Hematopoietic multipotent progenitor cell treated with erythropoietin and hydrocortisone succinate and interleukin-3 and kit ligand, for 4 days (in vitro differentiated cells): ENCODE measurements around the gene FAM174B.
"Not testable (repeated sequence)": the region's sequence is repeated elsewhere in the genome, so short reads cannot be mapped to it uniquely, and the experiment has no call there.

Experiments used
- DNase-seq: peaks from one replicate; pipeline ENCODE4 v3.0.0-alpha.2; 2015

Gene FAM174B

DNA sequence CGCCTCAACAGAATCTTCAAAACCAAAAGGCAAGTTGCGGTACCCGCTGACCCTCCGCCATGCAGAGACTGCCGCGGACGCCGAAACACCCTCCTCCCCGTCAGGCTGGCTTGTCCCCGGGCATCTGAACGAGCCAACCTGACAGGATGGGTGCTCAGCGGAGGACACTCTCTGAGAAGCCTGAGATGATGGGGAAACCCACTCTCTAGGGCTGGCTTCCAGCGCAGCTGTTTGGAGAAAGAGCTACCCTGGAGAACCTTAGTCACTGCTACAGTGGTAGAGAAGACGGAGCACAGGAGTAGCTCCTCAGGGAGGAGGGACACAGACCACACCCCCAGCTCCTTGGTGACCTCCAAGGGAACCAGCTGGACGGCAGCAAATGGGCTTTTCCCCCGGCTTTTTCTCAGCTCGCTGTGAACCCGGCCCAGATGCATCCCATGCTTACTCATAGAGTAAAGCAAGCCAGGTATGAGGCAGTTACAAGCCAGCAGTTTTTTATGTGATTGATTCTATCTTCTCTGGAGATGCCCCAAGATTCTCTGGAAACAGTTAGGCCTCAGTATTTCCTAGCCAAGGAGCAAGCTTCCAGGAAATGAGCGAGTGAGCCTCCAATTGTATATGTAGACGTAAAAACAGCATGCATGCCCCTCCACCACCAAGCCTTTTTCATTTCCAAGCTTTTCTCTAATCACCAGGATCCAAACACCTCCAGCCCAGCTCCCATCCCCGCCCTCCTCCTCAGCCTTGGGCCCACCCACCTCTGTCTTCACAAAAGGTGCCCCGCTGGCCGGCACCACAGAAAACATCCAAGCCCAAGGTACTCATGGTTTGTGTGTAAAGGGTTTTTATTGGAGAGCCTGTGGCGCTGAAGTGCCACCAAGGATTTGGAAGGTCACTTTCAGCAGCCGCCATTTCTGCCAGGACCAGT, 38.7 kb downstream of the FAM174B start:
- no peak for DNase-seq

DNA sequence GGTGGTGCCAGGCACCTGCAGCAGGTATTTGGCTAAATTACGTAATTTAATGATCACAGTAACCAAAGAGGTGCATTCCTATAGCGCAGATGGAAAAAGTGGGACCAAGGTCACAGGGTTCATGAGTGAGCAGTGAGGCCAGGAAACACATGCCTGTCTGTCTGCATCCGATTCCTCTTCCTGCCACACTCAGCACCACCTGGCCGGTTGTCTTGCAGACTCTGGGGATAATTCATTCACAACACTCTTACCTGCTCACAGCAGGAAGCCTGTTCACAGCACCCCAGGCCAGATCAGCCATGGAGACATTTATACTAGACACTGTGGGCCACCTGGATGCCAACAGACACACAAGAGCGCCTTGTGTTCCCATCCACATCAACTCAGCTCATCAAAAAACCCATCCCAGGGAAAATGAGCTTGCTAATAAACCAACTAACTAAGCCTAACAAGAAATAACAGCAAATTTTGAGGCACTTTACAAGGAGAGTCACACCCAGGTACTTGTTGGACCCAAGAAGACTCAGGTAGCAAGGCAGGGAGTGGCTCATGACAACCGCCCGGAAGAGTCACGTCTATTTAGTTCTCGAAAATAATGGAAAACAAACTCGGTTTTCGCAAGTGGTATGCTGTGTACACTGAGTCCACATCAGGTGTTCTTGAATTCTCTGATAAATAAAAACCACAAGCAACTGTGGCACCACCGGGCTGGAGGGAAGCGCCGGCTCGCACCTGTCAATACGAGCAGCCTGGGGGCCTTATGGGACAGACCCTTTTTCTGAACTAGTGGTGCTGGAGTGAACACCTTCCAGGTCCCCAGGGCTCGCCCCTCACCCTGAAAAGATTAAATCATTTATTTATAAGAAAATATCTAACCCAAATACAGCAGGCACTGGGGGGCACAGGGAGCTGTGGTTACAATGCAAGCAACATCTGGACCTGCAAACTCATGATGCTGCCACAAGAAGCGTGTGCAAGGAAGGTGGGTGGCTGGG, 40.5 kb downstream of the FAM174B start:
- DNase-seq, result no peak

DNA sequence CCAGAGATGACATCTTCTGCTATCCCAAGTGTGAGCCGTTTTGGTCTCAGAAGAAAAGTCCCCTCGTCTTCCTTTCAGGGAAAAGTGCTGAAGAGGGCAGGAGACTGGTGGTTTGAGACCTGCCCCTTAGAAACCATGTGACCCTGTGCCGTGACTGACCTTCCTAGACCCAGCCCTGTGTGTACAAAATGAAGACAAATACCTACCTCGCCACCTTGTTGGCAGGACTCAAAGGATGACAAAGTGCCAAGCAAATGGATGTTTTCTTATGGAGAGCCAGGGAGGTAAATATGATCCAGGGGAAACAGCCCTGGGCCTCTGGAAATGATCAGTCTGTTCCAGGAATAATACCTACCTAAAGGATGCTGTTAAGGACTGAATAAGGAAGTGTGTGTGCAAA, 41.3 kb downstream of the FAM174B start:
- DNase-seq, result no peak

DNA sequence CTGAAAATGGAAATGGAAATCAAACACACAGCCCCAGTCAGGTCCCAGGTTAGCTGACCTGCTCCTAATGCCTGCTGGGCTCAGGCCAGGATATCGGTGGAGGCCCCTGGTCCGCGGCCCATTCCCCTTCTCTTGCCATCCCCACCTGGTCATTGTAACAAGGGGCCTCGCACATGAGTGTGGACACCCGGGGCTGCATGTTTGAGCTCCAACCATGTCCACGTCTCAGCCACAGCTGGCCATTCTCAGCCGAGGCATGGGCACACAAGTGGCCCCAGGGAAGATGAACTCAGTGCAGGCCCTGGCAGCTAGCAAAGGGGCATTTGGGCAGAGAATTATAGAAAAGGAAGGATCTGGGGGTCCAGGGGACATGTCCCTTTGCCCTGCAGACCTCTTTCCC, 41.7 kb downstream of the FAM174B start:
- DNase-seq, result no peak

DNA sequence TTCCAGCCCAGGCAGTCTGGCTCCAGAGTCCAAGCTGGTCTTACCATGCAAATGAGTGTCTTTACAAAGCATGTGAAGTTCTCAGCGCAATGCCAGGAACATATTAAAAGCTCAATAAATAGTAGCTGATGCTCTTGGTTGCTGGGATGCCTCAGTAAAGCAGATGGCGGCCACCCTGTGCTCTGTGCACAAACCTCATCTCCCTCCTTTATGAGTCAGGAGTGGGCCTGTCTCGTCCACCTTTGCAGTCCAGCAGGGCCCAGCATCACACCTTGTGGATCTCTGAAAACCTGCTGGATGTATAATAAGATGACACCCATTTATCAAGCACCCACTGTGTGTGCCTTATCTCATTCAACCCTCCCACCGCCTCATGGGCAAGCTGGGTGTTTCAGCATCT, 42.7 kb downstream of the FAM174B start:
- no peak for DNase-seq

DNA sequence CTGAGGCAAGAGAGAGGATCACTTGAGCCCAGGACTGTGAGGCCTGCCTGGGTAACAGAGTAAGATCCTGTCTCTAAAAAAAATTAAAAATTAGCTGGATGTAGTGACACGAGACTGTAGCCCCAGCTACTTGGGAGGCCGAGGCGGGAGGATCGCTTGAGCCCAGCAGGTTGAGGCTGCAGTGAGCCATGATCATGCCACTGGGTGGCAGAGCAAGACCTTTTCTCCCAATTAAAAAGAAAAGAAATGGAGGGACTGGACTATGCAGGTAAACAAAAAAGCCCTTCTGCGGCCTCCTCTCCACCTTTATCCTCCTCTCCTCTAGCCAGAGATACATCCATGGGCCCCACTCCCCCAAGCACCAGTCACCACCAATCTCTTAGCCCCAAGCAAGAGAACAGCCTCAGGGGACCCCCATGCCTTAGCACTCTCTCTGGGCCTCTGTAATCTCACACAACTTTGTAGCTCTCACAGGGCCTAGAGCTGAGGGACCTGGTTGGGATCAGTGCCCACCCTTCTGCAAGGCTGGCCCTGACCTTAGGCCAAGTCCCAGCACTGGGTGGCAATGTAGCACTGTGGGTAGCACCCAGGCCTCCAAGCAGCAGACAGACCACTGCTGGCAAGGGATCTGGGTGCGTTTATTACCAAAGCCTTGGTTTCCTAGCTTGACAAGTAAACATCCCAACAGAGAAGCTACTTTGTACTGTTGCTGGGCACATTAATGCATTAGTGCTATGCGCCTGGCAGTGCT, 43.4 kb downstream of the FAM174B start:
- DNase-seq, result peak; percentile 25

DNA sequence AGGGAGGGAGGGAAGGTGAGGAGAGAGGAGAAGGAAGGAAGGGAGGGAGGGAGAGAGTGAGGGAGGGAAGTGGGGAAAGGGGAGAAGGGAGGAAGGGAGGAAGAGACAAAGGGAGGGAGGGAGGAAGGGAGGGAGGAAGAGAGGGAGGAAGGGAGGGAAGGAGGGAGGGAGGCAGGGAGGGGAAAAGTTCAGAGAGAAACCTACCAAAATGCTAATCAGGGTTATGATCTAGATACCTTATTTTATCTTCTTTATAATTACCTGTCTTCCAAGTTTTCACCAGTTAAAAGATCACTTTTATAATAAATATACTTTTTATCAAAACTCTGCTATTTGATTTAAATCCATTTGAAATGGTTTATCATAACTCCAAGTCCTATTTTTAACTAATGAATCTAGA, 44.4 kb downstream of the FAM174B start:
- no peak for DNase-seq

DNA sequence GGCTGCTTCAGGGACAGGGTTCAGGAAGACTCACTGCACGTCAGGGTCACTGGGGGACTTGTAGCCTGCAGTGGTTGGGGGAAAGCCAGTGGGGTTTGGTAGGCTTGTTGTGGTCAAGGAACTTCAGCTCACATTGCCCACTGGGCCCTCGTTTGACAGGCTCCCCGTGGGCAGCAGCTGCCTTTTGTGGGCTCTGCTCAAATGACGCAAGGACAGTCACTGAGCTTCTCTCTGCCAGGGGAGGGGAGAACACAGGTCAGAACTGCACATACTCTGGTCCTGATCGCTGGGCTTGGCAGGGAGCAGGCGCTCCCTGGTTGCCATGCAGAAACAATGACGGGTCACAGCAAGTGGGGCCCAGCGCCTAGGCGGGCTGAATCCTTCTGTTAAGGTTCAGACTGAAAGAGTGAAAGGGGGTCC, 45.5 kb downstream of the FAM174B start:
- DNase-seq, result no peak

DNA sequence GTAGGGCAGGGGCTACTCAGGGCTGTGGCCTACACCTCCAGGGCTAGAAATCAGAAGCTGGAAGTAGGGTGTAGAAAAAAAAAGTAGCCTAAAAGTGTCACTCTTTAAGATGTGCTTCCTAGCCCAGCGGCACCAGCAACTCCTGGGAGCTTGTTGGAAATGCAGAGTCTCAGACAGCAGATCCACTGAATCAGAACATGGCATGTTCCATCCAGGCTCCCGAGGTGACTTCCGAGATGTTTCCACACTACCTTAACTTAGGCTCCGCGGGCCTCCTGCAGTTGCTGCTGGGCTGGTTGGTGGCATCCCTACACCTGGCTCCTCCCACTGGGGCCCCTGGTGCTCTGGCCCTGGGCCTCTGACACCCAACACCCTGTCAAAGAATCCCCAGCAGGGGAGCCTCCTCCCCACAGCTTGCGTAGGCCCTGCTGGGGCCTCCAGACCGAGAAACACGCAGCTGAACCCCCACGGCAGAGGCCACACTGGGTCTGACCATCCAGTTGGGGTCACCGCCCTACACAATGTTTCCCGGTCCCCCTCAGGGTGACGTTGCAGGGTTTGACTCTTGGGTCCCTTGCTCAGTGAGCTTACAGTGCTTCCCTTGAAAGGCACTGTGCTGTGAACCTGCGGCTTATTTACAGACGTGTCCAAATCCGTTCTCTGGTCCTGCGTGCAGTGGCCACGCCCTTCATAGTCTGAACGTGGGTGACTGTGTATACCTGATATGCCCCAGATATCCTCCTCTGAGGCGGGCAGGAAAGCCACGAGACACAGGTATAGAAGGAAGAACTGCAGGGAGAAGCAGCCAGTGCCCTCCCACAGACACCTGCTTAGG, 46.5 kb downstream of the FAM174B start:
- no peak for DNase-seq

DNA sequence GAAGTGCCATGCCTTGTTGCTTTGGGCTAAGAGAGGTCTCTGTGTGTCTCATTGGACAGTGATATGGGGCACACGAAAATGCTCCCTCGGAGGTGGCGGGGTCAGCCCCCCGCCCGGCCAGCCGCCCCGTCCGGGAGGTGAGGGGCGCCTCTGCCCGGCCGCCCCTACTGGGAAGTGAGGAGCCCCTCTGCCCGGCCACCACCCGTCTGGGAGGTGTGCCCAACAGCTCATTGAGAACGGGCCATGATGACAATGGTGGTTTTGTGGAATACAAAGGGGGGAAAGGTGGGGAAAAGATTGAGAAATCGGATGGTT, 48.8 kb downstream of the FAM174B start:
- not testable (repeated sequence) for DNase-seq

DNA sequence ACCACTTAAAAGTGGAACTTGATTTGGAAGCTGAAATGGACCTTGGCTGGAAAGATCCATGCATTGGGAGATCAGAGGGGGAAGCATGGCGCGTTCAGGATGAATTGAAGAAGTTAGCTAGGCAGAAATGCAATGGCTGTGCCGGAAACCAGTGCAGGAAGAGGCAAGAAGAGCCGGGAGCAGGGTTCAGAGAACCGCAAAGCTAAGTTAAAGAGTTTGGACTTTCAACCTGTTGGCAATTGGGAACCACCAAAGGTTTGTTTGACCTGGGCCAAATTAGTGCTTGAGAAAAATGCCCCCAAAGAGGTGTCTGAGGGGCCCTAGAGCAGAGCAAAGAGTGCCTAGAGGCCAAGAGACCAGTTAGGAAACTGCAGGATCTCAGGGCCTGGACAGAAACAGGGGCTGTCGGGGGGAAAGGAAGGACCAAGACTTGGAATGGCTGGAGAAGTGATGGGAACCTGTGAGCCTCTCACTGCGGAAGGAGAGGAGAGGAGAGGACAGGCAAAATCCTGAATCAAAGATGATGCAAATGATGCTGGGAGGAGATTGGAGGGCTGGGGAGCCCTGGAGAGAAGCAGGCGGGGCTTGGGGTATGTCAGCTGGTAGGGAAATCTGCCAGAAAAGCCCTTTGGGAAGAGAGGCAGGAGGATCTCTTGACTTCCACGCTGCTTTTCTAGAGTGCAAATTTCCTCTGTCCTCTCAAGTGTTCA, 49.3 kb downstream of the FAM174B start:
- DNase-seq, result no peak

DNA sequence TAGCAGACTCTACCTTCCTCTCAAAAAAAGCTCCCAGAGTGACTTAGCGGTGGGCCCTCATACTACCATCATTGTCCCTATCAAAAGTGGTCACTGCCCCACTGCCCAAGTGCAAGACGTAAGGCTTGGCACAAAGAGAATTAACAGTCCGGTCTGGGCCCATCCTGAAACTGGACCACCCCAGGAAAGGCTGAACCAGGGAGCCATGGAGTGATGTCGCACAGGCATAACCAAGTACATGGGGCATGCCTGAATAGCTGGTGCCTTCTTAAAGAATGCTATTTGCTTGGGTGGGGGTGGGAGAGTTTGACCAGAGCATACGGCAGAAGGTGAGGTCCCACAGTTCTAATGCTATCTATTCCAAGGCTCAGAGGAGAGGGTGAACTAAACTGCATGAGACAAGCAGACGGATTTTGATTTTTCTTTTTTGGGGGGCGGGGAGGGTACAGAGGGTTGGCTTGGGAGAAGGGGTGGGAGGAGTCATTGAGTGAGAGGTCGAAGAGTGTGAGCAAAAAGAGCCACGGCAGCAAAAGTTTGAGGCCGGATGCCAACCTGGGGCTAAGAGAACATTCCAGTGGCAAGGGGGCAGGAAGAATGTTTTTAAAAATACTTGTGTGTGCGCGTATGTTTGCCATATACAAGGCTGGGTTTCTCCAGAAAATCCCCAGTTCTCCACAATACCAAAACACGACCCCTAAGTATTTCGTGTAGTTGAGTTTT, 50.2 kb downstream of the FAM174B start:
- DNase-seq, result no peak

DNA sequence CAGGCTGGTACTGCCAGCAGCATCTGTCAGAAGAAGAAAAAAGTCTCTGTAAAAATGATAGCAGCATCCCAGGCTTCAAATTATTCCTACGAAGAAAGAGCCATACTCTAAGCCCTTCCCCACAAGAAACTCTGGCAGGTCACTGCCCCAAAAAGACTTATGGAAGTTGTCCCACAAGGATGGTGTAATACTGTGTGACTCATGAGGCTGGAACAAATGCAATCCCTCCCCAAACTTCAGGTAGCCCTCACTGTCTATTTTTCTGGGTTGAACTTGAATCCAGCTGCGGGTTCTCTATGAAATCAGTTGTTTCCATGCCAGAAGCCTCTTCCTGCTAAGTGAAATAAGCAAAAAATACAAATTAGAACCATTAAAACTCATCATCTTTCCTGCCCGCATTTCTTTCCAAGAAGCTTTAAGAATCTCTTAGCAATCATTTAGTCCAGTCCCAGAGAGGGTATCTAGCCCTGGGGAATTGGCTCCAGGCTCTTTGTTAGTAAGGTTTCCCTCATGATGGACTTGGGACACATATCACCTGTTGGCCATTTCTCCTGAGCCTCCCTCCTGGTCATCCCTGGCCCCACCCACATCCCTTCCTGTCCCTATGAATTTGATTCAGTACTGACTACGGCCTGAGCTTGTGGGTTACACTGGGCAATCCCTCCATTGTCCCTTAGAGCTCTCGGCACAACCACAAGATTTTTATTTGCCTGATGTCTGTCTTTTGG, 51.7 kb downstream of the FAM174B start:
- DNase-seq, result no peak

DNA sequence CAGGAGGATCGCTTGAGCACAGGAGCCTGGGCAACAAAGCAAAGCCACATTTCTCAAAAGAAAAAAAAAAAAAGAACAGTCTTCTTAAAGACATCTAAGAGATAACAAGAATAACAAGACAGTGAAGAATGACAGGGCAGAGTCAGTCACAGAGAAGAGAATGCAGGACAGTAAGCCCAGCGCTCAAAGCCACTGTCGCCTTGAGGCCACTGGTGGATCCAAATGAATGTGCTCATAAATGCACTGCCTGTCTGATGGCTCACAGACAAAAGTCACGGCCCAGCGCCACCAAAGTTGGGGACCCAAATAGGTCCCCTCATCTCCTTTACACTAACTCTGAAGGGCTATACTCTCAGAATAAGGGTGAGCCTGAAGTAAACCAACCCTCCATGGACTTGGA, 52.3 kb downstream of the FAM174B start:
- no peak for DNase-seq

DNA sequence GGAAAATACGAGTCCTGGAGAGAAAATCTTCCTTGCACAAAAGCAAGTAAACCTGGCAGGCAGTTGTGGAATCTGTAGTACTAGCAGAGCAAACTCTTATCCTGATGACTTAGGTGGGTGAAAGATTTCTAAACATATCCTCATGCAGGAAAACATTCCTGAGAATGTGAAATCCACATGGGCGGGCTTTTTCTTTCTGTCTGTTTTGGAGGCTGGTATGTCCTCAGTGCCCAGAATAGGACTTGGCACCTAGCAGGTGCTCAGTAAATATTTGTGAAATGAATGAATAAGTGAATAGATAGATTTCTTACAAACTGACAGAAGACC, 53.3 kb downstream of the FAM174B start:
- no peak for DNase-seq

DNA sequence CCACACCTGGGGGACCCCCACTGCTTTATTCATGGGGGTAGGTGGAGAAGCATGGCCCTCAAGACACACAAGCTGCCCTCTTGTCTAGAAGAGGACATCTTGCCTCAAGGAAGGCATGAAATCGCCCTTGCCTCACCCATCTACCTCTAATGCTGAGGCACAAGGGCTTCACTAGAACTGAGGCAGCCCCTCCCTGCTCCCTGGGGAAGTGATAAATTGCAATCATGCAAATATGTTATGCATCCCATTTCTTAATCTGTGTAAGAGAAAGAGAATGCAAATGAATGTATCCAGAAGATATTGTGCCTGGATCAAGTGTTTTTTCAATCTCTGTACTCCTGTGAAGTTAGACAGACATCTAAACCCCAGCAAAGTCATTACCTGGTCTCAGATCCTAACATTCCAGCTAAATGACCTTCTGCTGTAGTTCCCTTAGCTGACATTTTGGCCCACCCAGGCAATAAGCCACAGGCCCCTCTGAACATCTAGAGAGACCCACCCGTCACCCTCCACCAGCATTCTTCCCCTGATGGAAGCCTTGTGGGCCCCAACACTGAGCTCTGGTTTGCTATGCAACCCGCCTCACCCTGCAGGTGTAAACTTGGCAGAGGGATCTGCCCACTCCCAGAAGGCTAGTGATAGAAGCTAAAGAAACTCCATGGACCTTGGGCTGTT, 53.8 kb downstream of the FAM174B start:
- no peak for DNase-seq

DNA sequence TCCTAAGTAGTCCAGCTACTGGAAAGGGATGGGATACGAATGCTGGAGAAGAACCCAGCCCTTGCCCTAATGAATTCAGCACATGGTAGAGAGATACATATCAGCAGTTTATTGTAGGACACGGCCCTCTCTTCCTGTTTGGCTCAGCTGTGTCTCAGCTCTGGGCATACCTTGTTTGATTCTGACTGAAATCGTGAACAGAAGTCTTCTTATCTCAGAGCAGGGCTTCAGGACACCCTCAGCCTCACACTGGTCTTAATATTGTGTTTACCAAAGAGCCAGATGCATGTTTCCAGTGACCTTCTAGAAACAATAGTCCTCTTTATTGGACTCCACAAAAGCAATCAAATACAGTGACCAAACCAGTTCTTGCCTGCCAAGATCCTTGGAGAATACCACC, 54.7 kb downstream of the FAM174B start:
- DNase-seq, result no peak

DNA sequence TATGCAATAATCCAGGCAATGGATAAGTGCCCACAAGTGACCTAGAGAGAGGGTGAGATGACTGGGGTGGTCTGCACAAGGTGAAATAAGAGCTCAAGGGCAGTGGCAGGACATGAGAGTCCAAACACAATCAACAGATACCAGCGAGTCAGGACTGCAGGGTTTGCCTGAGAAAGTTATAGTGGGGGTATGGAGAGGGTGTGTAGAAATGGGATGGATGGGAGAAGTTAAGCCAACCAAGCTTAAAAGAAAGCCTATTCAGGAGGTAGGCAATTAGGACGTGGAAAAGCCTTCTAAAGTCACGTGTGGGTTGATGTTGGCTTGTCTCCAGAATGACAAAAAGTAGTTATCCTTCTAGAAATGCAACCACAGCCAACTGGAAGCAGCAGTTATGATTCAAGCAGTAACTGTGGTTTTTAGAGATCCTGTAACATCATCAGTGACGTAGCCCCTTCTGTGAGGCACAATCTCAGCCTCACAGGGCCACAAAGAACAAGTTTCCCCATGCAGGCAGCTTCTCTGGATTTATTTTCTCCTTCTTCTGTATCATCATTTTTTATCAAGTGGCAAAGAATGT, 56.1 kb downstream of the FAM174B start:
- DNase-seq, result peak; percentile 31

DNA sequence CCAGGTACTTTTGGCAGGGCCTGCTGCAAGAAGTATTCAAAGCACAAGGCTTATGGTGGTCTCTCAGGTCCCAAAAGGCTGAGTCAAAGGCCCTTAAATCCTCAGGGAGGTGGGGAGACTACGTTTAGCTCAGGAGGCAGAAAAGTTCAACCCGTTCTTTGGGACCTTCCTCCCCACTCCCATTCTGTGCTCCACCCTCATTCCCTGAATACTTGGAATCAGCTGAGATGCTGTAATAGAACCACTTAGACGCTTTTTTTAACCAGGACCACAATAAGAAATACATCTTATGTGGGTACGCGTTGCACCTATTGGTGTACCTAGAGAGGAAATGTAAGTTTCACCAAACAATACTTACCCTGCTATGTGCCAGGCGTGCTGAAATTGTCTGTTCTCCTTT, 58.0 kb downstream of the FAM174B start:
- DNase-seq, result no peak
